HG03469 (cell line): ENCODE measurements around the gene WNT8B.

Experiments
- ATAC-seq: cut with Tn5 transposase; IDR thresholded peaks from one replicate; pipeline ENCODE4 v1.9.1; 2021; ENCODE audit warnings: mild to moderate bottlenecking, moderate library complexity, moderate number of reproducible peaks; ENCODE audit not compliant: unreplicated experiment

WNT8B gene

DNA sequence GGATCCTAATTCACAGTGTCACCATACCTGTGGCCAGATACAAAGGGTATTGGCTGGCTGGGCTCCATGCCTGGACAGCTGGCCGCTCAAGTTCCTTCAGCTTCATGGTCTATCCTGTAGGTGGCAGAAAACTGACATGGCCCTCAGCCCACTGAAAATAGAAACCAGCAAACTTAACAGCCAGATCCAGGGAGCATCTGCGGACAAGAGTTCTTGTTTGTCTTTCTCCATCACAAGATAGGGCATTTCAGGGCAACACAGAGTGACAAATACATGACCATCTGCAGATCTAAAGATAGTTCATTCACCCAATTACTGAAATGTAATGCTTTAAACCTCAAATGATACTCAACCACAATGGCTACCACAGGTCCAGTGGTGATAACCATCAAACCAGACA, 54.0 kb downstream of the WNT8B start:
- no peak for ATAC-seq

DNA sequence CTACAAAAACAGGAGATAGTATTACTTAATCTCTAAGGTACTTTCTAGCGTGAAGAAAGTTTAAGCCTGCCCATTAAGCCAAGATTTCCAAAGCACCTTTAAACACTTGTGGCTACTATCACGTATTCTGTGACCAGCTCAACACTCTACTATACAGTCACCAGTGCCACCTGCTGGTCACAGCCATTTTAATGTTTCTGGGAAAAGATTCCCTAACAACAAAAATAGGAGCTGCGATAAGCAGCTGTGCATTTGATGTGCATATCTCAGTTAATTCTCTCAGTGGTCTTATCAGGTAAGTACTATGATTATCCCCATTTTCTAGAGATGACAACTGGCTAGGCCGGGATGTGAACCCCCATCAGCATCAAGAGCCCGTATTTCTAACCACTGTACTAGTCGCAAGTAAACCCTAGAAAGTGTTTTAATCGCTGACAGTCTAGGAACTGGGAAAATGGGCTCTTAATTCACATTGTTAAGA, 56.0 kb downstream of the WNT8B start:
- no peak for ATAC-seq

GRCh38 chr10:100519311-100520051, 56.7 kb downstream of the WNT8B start, which contains the start of gene SEC31B:
Gene SEC31B, minus strand, starts transcription at chr10:100519861. Its CDS starts 2,909 bp downstream, at chr10:100516952.
- ATAC-seq, result no peak

DNA sequence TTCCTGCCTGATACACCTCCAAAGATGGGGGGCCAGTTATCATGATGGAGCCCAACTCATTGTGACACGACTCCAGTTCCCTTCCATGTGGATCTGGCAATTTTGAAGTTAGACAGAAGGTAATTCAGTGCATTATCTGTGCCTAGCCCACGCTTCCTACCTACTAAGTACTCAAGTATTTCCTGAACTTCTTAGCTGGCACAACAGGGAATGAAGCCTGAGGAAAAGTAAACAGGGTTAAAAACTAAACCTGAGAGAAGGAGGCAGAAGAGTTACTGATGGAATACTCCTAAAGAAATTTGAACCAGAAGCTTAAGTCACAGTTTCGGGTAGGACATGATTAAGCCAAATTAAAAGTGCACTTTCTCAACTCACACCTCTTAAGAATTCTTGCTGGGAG, 58.0 kb downstream of the WNT8B start:
- ATAC-seq, result no peak

DNA sequence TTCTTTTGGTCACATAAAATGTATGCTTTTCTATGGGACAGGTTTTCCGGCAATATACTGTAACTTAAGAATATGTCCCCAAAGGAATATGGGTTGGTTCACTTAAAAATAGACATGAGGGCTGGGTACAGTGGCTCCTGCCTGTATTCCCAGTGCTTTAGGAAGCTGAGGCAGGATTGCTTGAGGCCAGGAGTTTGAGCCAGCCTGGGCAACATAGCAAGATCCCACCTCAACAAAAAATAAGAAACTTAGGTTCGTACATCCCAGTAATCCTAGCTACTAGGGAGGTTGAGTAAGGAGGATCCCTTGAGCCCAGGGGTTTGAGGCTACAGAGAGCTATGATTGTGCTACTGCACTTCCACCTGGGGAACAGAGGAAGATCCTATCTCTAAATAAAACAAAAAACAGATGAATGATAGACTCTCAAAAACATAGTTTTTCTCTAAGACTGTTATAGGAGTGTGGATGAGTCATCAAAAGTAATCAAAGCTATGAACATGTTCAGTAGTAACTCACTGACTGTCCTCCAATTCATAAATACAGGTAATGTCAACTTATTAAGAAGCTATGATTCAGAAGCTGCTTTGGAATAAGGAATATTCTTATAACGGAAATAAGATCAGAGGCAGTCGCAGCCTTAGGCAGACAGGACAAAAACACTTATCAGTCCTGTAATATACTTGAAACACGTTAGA, 59.4 kb downstream of the WNT8B start:
- ATAC-seq, result no peak

- no peak for ATAC-seq
Observed at GRCh38 chr10:100522945-100523344, 60.1 kb downstream of the WNT8B start.

- no peak for ATAC-seq
Observed at GRCh38 chr10:100524206-100524605, 61.4 kb downstream of the WNT8B start.

DNA sequence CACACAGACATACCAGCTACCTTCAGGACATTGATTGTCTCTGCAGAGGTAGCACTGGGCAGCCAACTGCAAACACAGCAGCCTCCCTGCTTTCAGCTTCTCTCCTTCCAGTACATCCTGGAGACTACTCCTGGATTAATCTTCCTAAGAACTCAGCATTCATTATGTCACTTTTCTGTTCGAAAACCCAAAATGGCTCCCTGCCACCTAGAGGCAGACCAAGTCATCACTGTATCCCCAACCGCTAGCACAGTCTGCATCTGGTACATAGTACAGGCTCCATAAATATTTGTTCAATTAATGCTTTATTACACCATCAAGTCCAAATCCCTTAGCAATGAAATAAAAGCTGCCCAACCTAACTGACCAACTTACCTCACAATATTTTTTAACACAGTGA, 61.8 kb downstream of the WNT8B start:
- ATAC-seq, result no peak

DNA sequence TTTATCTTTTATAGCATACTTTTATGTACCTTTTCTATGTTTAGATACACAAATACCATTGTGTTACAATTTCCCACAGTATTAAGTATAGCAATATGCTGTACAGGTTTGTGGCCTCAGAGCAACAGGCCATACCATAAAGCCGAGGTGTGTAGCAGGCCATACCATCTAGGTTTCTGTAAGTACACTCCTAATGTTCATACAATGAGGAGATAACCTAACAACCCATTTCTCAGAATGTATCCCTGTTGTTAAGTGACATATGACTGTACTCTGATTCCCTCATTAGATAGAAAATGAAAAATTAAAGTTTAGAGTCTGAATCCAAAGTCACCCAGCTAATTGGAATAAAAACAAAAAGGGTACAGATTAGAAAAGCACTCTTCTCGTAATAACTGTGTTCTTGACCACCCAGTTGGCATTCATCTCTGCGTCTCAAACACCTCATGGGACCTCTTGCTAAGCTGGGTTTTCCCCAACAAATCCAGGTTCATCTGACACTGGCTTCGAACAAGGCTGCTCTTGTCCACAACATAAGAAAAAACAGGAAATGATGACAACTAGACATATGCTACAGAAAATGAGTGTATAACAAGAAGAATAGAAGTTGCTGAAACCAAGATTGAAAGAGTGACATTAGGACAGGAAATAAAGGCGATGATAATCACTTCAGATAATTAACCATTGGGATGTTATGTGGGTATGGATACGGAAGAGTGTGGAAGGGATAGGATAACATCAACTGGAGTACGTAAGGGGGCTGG, 65.5 kb downstream of the WNT8B start:
- no peak for ATAC-seq

- ATAC-seq, result no peak
Observed at GRCh38 chr10:100528921-100529474, 66.2 kb downstream of the WNT8B start.

DNA sequence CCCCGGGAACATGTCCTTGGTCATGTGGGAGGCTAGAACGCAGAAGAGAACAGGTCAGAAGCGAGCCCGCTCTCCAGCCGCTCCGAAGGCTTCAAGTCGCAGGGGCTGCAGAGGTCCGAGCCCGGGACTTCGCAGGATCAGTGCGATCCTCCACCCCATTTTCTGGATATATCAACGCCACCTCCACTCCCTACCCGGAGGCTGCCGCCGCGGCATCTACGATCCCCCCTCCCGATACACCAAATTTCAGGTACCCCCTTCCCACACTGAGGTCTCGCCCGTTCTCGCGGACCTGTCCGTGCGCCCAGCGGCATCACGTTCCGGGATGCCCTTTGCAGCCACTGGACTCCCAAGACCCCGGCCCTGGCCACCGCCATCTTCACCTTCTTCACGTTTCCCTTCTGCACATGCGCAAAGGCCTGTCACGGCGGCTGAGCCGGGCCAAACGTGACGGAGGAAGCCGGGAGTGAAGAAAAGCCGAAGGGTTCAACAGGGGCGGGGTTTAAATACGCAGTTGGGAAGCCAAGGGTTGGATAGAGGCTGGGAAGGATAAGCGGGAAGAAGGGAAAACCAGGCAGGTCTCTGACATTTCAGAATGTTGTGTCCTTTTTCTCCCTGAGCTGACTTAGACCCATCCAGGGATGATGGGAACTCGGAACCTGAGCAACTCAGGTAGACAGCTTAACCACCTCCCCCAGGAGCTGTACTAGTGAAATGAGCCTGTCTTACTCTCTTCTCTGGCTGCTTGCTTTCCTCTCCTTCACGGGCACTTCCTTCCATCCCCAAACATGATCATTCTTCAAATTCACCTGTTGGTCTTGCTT, 66.9 kb downstream of the WNT8B start, which contains the start of gene NDUFB8:
TSS of gene NDUFB8 (minus strand) at position 397 of the 824 bp plus-strand sequence. CDS start at position 377, 20 bp downstream.
- no peak for ATAC-seq

- no peak for ATAC-seq
Observed at GRCh38 chr10:100531761-100532160, 69.0 kb downstream of the WNT8B start.
